Natural killer cell (primary cell): ENCODE measurements around the gene PPP2R5B. TPM values are rescaled to one million over a fixed set of nuclear protein-coding genes. Genes with fewer than 3 reads are reported as not detected.

Experiments
- ATAC-seq, 3 donors: fragments of 150-1000 bp in 2 of 3; fragments of 200-7000 bp in 1 of 3; cut with Tn5 transposase; 1 replicate in 1 of 3; 2 replicates in 2 of 3; pipeline ENCODE4 v1.10.0; 2021; ENCODE audit warnings: mild to moderate bottlenecking in 2 of 3, moderate library complexity in 2 of 3
- DNase-seq, 2 donors: peaks; one replicate each; pipeline versions ENCODE4 v3.0.0 to v3.0.0-alpha.2; 2013 to 2021; ENCODE audit warnings: mixed read lengths in 1 of 2
- H3K27ac ChIP-seq: one replicate; pipeline ENCODE4 v1.5.1; 2013; ENCODE audit warnings: mild to moderate bottlenecking, low read length
- H3K27me3 ChIP-seq: one replicate; pipeline ENCODE4 v1.6.1; 2013; ENCODE audit warnings: low read length; ENCODE audit not compliant: control insufficient read depth, insufficient read depth
- H3K36me3 ChIP-seq: one replicate; pipeline ENCODE4 v1.6.1; 2013; ENCODE audit warnings: low read length; ENCODE audit not compliant: control insufficient read depth, insufficient read depth
- H3K4me1 ChIP-seq: one replicate; pipeline ENCODE4 v1.6.1; 2013; ENCODE audit warnings: low read length; ENCODE audit not compliant: control insufficient read depth, insufficient read depth
- H3K4me3 ChIP-seq: one replicate; pipeline ENCODE4 v1.5.1; 2013; ENCODE audit warnings: low read length
- H3K9me3 ChIP-seq: one replicate; pipeline ENCODE4 v1.6.1; 2013; ENCODE audit warnings: low read length; ENCODE audit not compliant: control insufficient read depth, insufficient read depth
- H3K27ac Mint-ChIP-seq, 2 donors: one replicate each; pipeline ENCODE4 v1.8.0; 2022; ENCODE audit warnings: mild to moderate bottlenecking in 2 of 2, mixed read lengths in 2 of 2, moderate library complexity in 1 of 2
- H3K27me3 Mint-ChIP-seq, 2 donors: one replicate each; pipeline ENCODE4 v1.8.0; 2022; ENCODE audit warnings: low read depth in 2 of 2, mixed read lengths in 2 of 2
- H3K36me3 Mint-ChIP-seq: one replicate; pipeline ENCODE4 v1.8.0; 2022; ENCODE audit warnings: mixed read lengths
- H3K4me1 Mint-ChIP-seq, 2 donors: one replicate each; pipeline ENCODE4 v1.8.0; 2022; ENCODE audit warnings: mixed read lengths in 2 of 2
- H3K4me3 Mint-ChIP-seq: one replicate; pipeline ENCODE4 v1.8.0; 2022; ENCODE audit warnings: mild to moderate bottlenecking, moderate library complexity, mixed read lengths
- H3K9me3 Mint-ChIP-seq, 2 donors: one replicate each; pipeline ENCODE4 v1.8.0; 2022; ENCODE audit warnings: mixed read lengths in 2 of 2
- CTCF ChIP-seq: fragments of 200-600 bp; IDR thresholded peaks from one replicate; pipeline ENCODE4 v1.8.0; 2022; ENCODE audit warnings: antibody characterized with exemption
- WGBS: methylation state at CpG from one replicate; pipeline ENCODE4 v1.1.7; 2013; ENCODE audit warnings: missing lambda C conversion rate; ENCODE audit not compliant: insufficient coverage; 5-methylcytosine and 5-hydroxymethylcytosine counted together
- intact Hi-C: fragments of 100-400 bp; cut with micrococcal nuclease; formaldehyde crosslinking; loops from one replicate; pipeline ENCODE4 v1.14.2; 2022
- total RNA-seq, 4 donors: library from RNA; stranded (reverse); fragments of 120-200 nt in 1 of 4; gene quantifications; one replicate each; pipeline versions ENCODE4 v1.2.3 to v1.2.4, GENCODE V29; 2013 to 2022

PPP2R5B gene
- total RNA-seq, 3 donors from 2014 or later (not counting 1 experiment from before 2014, with no cell fraction given), result 27.8 to 31.5 (median 28.5) TPM

- Mint-ChIP-seq H3K36me3 (no peaks in the 10 kb centered on the region), H3K27ac (no peak overlapping the region), H3K9me3 (no peaks in the 10 kb centered on the region), H3K4me3 (no peak overlapping the region), H3K4me1 (no peaks in the 10 kb centered on the region), H3K27me3 (peaks cover 0 to 5% of the 10 kb centered on the region in 2 donors)
- ATAC-seq (no peak), DNase-seq (no peak)
- H3K9me3 ChIP-seq, result no peaks in the 10 kb centered on the region
- TF ChIP-seq CTCF, result no peak
- 79% methylated on average over 4 of the region's 4 CpGs for WGBS
- H3K36me3 ChIP-seq, result peaks cover 17% of the 10 kb centered on the region
- no peaks in the 10 kb centered on the region for H3K4me1 ChIP-seq
- intact Hi-C loops, result no loop called here
- H3K4me3 ChIP-seq, result no peak overlapping the region
- H3K27me3 ChIP-seq, result no peaks in the 10 kb centered on the region
- no peak overlapping the region for H3K27ac ChIP-seq
Measured at GRCh38 chr11:64936539-64936938, 12.1 kb downstream of the PPP2R5B start.

GRCh38 chr11:64947208-64947814, 22.8 kb downstream of the PPP2R5B start:
- intact Hi-C loops, result no loop called here
- Histone ChIP-seq H3K9me3 (no peaks in the 10 kb centered on the region), H3K27ac (no peak overlapping the region), H3K4me1 (no peaks in the 10 kb centered on the region), H3K27me3 (no peaks in the 10 kb centered on the region), H3K36me3 (no peaks in the 10 kb centered on the region), H3K4me3 (no peak overlapping the region)
- WGBS, result 81% methylated on average over 5 of the region's 5 CpGs
- H3K27ac Mint-ChIP-seq, result no peak overlapping the region
- DNase-seq (no peak), ATAC-seq (no peak)
- H3K9me3 Mint-ChIP-seq, result no peaks in the 10 kb centered on the region
- no peak for TF ChIP-seq CTCF
- H3K4me1 Mint-ChIP-seq, result no peaks in the 10 kb centered on the region
- H3K27me3 Mint-ChIP-seq, result peaks cover 22 to 30% of the 10 kb centered on the region in 2 donors
- H3K36me3 Mint-ChIP-seq, result no peaks in the 10 kb centered on the region
- no peak overlapping the region for H3K4me3 Mint-ChIP-seq

- H3K9me3 ChIP-seq, result no peaks in the 10 kb centered on the region
- peaks cover 14 to 15% of the 10 kb centered on the region in 2 donors for H3K27me3 Mint-ChIP-seq
- TF ChIP-seq CTCF, result no peak
- WGBS, result 82% methylated on average over 4 of the region's 4 CpGs
- H3K27ac Mint-ChIP-seq, result no peak overlapping the region
- H3K4me3 Mint-ChIP-seq, result no peak overlapping the region
- H3K4me3 ChIP-seq, result no peak overlapping the region
- no peaks in the 10 kb centered on the region for H3K36me3 Mint-ChIP-seq
- DNase-seq (no peak), ATAC-seq (no peak)
- H3K4me1 Mint-ChIP-seq, result no peaks in the 10 kb centered on the region
- no peaks in the 10 kb centered on the region for H3K36me3 ChIP-seq
- intact Hi-C loops, result no loop called here
- H3K4me1 ChIP-seq, result no peaks in the 10 kb centered on the region
- no peak overlapping the region for H3K27ac ChIP-seq
- no peaks in the 10 kb centered on the region for H3K9me3 Mint-ChIP-seq
- H3K27me3 ChIP-seq, result peaks cover 3% of the 10 kb centered on the region
Measured at GRCh38 chr11:64951529-64951928, 27.0 kb downstream of the PPP2R5B start.

- Mint-ChIP-seq H3K4me1 (no peaks in the 10 kb centered on the region), H3K27me3 (peaks cover 10 to 15% of the 10 kb centered on the region in 2 donors), H3K36me3 (no peaks in the 10 kb centered on the region), H3K4me3 (no peak overlapping the region), H3K9me3 (no peaks in the 10 kb centered on the region), H3K27ac (no peak overlapping the region)
- intact Hi-C loops, result no loop called here
- DNase-seq, result no peak
- Histone ChIP-seq H3K27ac (no peak overlapping the region), H3K27me3 (peaks cover 3% of the 10 kb centered on the region), H3K4me1 (no peaks in the 10 kb centered on the region), H3K4me3 (no peak overlapping the region), H3K9me3 (no peaks in the 10 kb centered on the region), H3K36me3 (no peaks in the 10 kb centered on the region)
- no peak for ATAC-seq
- no peak for TF ChIP-seq CTCF
- WGBS, result 70% methylated on average over 5 of the region's 5 CpGs
Measured at GRCh38 chr11:64954201-64954600, 29.7 kb downstream of the PPP2R5B start.
